Measurements from ENCODE around the gene ASCC3.

GRCh38 chr6:100599088-100599770 lies 281.9 kb downstream of the ASCC3 start:
- TF ChIP-seq CTCF (conservative IDR thresholded peaks at IDR 0.05; ENCODE audit: low read depth, low read length), result no peak
- TF ChIP-seq USF2 (IDR thresholded peaks at IDR 0.05; ENCODE audit: low read depth, low read length), result no peak
- TF ChIP-seq CEBPB (IDR thresholded peaks at IDR 0.05; ENCODE audit: low read depth, low read length), result no peak
- TF ChIP-seq POLR2A (IDR thresholded peaks at IDR 0.05; ENCODE audit: low read depth, low read length), result no peak
- TF ChIP-seq RFX5 (IDR thresholded peaks at IDR 0.05; ENCODE audit: low read depth, low read length), result no peak
- no peak for TF ChIP-seq SMC3 (IDR thresholded peaks at IDR 0.05; ENCODE audit: low read depth, low read length)
